Endothelial cell (in vitro differentiated cells): ENCODE measurements around the gene ANKRD55. TPM values are rescaled to one million over a fixed set of nuclear protein-coding genes. Genes with fewer than 3 reads are reported as not detected.
"Not testable (repeated sequence)": the region's sequence is repeated elsewhere in the genome, so short reads cannot be mapped to it uniquely, and the experiment has no call there.

ENCODE experiments used
- DNase-seq: peaks from one replicate; pipeline ENCODE4 v3.0.0; 2021; ENCODE audit warnings: low spot score
- H3K27ac Mint-ChIP-seq: one replicate; pipeline ENCODE4 v1.8.0; 2021; ENCODE audit warnings: mixed read lengths, inconsistent platforms; ENCODE audit not compliant: unreplicated experiment
- H3K27me3 Mint-ChIP-seq: one replicate; pipeline ENCODE4 v1.8.0; 2021; ENCODE audit warnings: mild to moderate bottlenecking, moderate library complexity, mixed read lengths, inconsistent platforms; ENCODE audit not compliant: unreplicated experiment
- H3K36me3 Mint-ChIP-seq: one replicate; pipeline ENCODE4 v1.8.0; 2021; ENCODE audit warnings: mild to moderate bottlenecking, low read depth, mixed read lengths, inconsistent platforms; ENCODE audit not compliant: unreplicated experiment
- H3K4me1 Mint-ChIP-seq: one replicate; pipeline ENCODE4 v1.8.0; 2021; ENCODE audit warnings: mild to moderate bottlenecking, mixed read lengths, inconsistent platforms; ENCODE audit not compliant: unreplicated experiment
- H3K4me3 Mint-ChIP-seq: one replicate; pipeline ENCODE4 v1.8.0; 2021; ENCODE audit warnings: mild to moderate bottlenecking, mixed read lengths, inconsistent platforms; ENCODE audit not compliant: unreplicated experiment
- H3K9me3 Mint-ChIP-seq: one replicate; pipeline ENCODE4 v1.8.0; 2021; ENCODE audit warnings: mixed read lengths, inconsistent platforms; ENCODE audit not compliant: unreplicated experiment
- total RNA-seq: library from RNA; stranded (reverse); fragmentation: NEBNext Ultra II Directional; extraction: Animal tissue kit (Norgen Biotek cat#: 25700); gene quantifications from one replicate; pipeline ENCODE4 v1.2.1, GENCODE V29; 2021; ENCODE audit not compliant: unreplicated experiment
- TF ChIP-seq, protein P1 (sequence below): fragments of 200-600 bp; sonication (generic); IDR thresholded peaks from one replicate; pipeline ENCODE4 v1.5.0; 2021; ENCODE audit warnings: antibody characterized with exemption; ENCODE audit not compliant: unreplicated experiment

The ANKRD55 gene
- total RNA-seq, 1 donor from 2014 or later = not detected

DNA sequence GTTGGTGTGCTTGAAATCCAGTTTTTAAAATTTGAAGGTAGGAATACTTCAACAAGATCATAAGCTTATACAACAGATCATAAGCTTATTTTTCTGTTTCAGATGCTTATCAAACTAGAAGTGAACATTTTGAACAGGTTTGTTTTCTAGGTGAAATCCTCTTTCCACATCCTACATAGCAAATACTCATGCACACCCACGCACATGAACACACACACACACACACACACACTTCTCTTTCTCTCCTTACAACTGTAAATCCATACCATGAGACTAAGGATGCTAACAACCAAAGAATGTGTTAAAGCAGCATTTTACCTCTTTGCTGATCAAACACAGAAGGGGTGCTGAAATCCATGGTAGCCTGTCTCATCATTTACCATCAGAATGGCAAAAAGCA, 592 bp downstream of the ANKRD55 start:
- no peaks in the 10 kb centered on the region for H3K4me1 Mint-ChIP-seq
- TF ChIP-seq, protein P1, sequence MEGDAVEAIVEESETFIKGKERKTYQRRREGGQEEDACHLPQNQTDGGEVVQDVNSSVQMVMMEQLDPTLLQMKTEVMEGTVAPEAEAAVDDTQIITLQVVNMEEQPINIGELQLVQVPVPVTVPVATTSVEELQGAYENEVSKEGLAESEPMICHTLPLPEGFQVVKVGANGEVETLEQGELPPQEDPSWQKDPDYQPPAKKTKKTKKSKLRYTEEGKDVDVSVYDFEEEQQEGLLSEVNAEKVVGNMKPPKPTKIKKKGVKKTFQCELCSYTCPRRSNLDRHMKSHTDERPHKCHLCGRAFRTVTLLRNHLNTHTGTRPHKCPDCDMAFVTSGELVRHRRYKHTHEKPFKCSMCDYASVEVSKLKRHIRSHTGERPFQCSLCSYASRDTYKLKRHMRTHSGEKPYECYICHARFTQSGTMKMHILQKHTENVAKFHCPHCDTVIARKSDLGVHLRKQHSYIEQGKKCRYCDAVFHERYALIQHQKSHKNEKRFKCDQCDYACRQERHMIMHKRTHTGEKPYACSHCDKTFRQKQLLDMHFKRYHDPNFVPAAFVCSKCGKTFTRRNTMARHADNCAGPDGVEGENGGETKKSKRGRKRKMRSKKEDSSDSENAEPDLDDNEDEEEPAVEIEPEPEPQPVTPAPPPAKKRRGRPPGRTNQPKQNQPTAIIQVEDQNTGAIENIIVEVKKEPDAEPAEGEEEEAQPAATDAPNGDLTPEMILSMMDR = no peak
- H3K27ac Mint-ChIP-seq = no peak overlapping the region
- peaks cover 3% of the 10 kb centered on the region for H3K27me3 Mint-ChIP-seq
- H3K4me3 Mint-ChIP-seq = no peak overlapping the region
- H3K36me3 Mint-ChIP-seq = no peaks in the 10 kb centered on the region
- DNase-seq = no peak
- no peaks in the 10 kb centered on the region for H3K9me3 Mint-ChIP-seq

DNA sequence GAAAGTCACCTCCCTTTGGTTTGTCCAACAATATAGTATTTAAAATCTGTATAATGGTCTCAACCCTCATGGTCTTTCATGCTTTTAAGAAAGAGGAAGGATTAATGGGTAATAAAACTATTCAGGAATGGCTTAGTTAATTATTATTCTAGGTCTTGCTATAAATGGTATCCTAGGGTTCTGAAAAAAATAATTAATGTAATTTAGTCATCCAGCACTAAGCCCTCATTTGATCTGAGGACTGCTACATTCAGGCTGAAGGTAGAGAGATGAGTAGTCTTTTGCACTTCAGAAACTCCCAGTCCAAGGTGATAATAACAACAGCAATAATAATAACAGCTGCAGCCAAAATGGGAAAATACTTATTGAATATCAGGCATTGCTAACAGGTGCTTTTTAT, 2.6 kb downstream of the ANKRD55 start:
- no peaks in the 10 kb centered on the region for H3K36me3 Mint-ChIP-seq
- TF ChIP-seq, protein P1 = no peak

DNA sequence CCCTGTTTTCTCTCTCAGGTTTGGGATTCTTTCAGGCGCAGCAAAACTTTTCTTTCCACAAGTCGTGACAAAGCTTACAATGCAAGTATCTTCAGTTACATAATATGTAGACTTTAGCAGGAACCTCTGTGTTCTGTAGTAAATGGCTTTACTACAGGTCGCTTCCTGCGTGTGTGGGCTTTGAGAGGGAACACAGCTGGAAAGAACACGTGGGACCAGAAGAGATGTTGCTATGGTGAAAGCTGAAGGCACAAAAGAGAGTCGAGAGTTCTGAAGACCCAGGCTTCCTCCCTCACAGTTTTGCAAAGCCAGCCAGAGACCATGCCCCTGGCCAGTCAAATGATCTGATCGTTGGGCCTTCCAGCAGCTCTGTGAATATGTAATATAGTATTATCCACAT, 4.0 kb downstream of the ANKRD55 start:
- Mint-ChIP-seq H3K36me3 (no peaks in the 10 kb centered on the region), H3K27me3 (peaks cover 3% of the 10 kb centered on the region), H3K4me3 (no peak overlapping the region), H3K4me1 (no peaks in the 10 kb centered on the region), H3K27ac (no peak overlapping the region), H3K9me3 (no peaks in the 10 kb centered on the region)
- DNase-seq = no peak
- TF ChIP-seq, protein P1 = no peak

More for the DNA sequence above, 2.6 kb downstream of the ANKRD55 start:
- Mint-ChIP-seq H3K9me3 (no peaks in the 10 kb centered on the region), H3K4me1 (no peaks in the 10 kb centered on the region), H3K27me3 (peaks cover 3% of the 10 kb centered on the region), H3K27ac (no peak overlapping the region), H3K4me3 (no peak overlapping the region)
- no peak for DNase-seq

DNA sequence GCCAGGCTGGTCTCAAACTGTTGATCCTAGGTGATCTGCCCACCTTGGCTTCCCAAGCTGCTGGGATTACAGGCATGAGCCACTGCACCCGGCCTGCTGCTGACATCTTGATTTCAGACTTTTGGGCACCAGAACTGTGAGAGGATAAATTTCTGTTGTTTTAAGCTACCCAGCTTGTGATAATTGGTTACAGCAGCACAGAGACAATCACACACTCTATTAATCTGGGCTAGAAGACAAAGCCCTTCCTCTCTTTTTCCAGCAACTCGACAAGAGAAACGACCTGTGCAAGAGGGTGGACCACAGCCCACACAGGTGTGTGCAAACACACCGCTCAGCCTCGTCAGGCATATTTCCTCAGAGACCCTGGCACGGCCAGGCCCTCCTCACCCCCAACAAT, 4.5 kb downstream of the ANKRD55 start:
- Mint-ChIP-seq H3K27ac (no peak overlapping the region), H3K4me3 (no peak overlapping the region), H3K9me3 (no peaks in the 10 kb centered on the region), H3K4me1 (no peaks in the 10 kb centered on the region), H3K27me3 (peaks cover 3% of the 10 kb centered on the region), H3K36me3 (no peaks in the 10 kb centered on the region)
- TF ChIP-seq, protein P1 = no peak
- no peak for DNase-seq

DNA sequence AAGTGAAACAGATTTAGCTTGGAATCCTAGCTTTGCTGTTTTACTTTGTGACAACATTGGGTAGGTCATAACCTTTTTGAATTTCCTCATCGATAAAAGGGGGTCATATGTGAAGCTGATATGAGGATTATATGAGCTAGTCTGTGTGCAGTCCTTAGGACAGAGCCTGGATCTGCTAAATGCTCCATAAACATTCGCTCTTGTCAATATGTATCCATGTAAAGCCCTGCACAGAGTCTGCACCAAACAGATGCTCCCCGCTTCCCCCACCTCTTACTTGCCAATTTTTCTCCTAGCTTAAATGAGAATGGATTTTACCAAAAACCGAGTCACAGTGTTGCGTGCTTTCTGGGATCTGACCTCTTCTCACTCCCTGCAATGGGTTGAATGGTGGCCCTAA, 5.4 kb downstream of the ANKRD55 start:
- TF ChIP-seq, protein P1 = no peak
- Mint-ChIP-seq H3K4me1 (no peaks in the 10 kb centered on the region), H3K9me3 (no peaks in the 10 kb centered on the region), H3K27me3 (peaks cover 3% of the 10 kb centered on the region), H3K4me3 (no peak overlapping the region), H3K36me3 (no peaks in the 10 kb centered on the region), H3K27ac (no peak overlapping the region)
- no peak for DNase-seq

DNA sequence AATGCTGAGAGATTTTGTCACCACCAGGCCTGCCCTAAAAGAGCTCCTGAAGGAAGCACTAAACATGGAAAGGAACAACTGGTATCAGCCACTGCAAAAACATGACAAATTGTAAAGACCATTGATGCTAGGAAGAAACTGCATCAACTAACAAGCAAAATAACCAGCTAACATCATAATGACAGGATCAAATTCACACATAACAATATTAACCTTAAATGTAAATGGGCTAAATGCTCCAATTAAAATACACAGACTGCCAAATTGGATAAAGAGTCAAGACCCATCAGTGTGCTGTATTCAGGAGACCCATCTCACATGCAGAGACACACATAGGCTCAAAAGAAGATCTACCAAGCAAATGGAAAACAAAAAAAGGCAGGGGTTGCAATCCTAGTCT, 9.8 kb downstream of the ANKRD55 start:
- H3K27ac Mint-ChIP-seq, H3K36me3 Mint-ChIP-seq, H3K4me3 Mint-ChIP-seq, H3K9me3 Mint-ChIP-seq, H3K4me1 Mint-ChIP-seq, H3K27me3 Mint-ChIP-seq, DNase-seq: not testable (repeated sequence)

DNA sequence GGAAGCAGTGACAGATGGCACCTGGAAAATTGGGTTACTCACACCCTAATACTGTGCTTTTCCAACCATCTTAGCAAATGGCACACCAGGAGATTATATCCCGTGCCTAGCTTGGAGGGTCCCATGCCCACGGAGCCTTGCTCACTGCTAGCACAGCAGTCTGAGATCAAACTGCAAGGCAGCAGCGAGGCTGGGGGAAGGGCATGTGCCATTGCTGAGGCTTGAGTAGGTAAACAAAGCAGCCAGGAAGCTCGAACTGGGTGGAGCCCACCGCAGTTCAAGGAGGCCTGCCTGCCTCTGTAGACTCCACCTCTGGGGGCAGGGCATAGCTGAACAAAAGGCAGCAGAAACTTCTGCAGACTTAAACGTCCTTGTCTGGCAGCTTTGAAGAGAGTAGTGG, 11.5 kb downstream of the ANKRD55 start:
- H3K27ac Mint-ChIP-seq, DNase-seq, H3K27me3 Mint-ChIP-seq, H3K4me3 Mint-ChIP-seq, H3K4me1 Mint-ChIP-seq: not testable (repeated sequence)
- peaks cover 14% of the 10 kb centered on the region for H3K36me3 Mint-ChIP-seq
- peaks cover 13% of the 10 kb centered on the region for H3K9me3 Mint-ChIP-seq
